GM12878 (cell line): ENCODE results near the gene PPP1R13L. TPM values are rescaled to one million over a fixed set of nuclear protein-coding genes. Genes with fewer than 3 reads are reported as not detected.

ENCODE experiments used
- ATAC-seq: fragments of 200-7000 bp; cut with Tn5 transposase; 3 replicates; pipeline ENCODE4 v1.9.1; 2020; ENCODE audit warnings: mild to moderate bottlenecking, moderate library complexity
- BruUV-seq: library from RNA; stranded (reverse); fragments of 400-500 nt; replicated peaks from 2 replicates; lab custom pipeline; 2021; lab: Mats Ljungman, UMichigan
- CTCF ChIA-PET: fragments of 300-600 bp; sonication (Branson Sonifier 250); formaldehyde crosslinking; extraction: SDS; loops from one replicate; lab custom pipeline; 2021; ENCODE audit warnings: inconsistent platforms; lab: Yijun Ruan, JAX
- POLR2A ChIA-PET: fragments of 350-600 bp; formaldehyde crosslinking; extraction: SDS; loops from one replicate; lab custom pipeline; 2021; ENCODE audit warnings: inconsistent platforms; lab: Charles Lee
- RAD21 ChIA-PET: fragments of 300-600 bp; sonication (Branson Sonifier 250); formaldehyde crosslinking; loops from one replicate; lab custom pipeline; 2023; ENCODE audit warnings: antibody characterized with exemption; ENCODE audit not compliant: unreplicated experiment; lab: Charles Lee
- SMC1A ChIA-PET: fragments of 300-600 bp; sonication (Branson Sonifier 250); formaldehyde crosslinking; loops from one replicate; lab custom pipeline; 2023; ENCODE audit not compliant: unreplicated experiment, uncharacterized antibody; lab: Charles Lee
- DNase-seq: peaks from one replicate; pipeline ENCODE4 v3.0.0-alpha.2; 2011; ENCODE audit warnings: low read depth, low spot score
- FAIRE-seq: peaks from 3 replicates; lab custom pipeline; 2011; peaks lifted over from hg19 to GRCh38; lab: Jason Lieb, UNC
- H2AFZ ChIP-seq: 2 replicates; pipeline ENCODE4 v1.6.0; 2011; ENCODE audit warnings: low read depth, low read length, control low read depth; ENCODE audit not compliant: control insufficient read depth
- H3K27ac ChIP-seq: 2 replicates; pipeline ENCODE4 v1.5.1; 2011; ENCODE audit warnings: control low read depth; ENCODE audit not compliant: control insufficient read depth, insufficient read depth
- H3K27me3 ChIP-seq, 2 experiments: replicated peaks in 1 of 2; 2 replicates each; pipeline versions ENCODE4 v1.6.0 to v1.6.1; 2011; ENCODE audit warnings: low read length in 1 of 2; ENCODE audit not compliant: control insufficient read depth in 2 of 2, insufficient read depth in 2 of 2
- H3K36me3 ChIP-seq, 2 experiments: 2 replicates each; pipeline ENCODE4 v1.5.1; 2011; ENCODE audit warnings: low read length in 1 of 2; ENCODE audit not compliant: control insufficient read depth in 2 of 2, insufficient read depth in 2 of 2
- H3K4me1 ChIP-seq: 2 replicates; pipeline ENCODE4 v1.6.1; 2011; ENCODE audit warnings: mild to moderate bottlenecking, low read length, moderate library complexity, mixed read lengths; ENCODE audit not compliant: control insufficient read depth, insufficient read depth
- H3K4me2 ChIP-seq: 2 replicates; pipeline ENCODE4 v1.6.0; 2011; ENCODE audit warnings: control low read depth; ENCODE audit not compliant: control insufficient read depth, insufficient read depth
- H3K4me3 ChIP-seq: fragments of 200-600 bp; sonication (generic); 2 replicates; pipeline ENCODE4 v1.5.1; 2016
- H3K79me2 ChIP-seq: 2 replicates; pipeline ENCODE4 v1.6.0; 2011; ENCODE audit warnings: low read length; ENCODE audit not compliant: control insufficient read depth, insufficient read depth
- H3K9ac ChIP-seq: 2 replicates; pipeline ENCODE4 v1.8.0; 2011; ENCODE audit warnings: low read length, control low read depth, mixed read lengths; ENCODE audit not compliant: control insufficient read depth, insufficient read depth
- H3K9me3 ChIP-seq: replicated peaks from 3 replicates; pipeline ENCODE4 v1.5.1; 2011; ENCODE audit warnings: mild to moderate bottlenecking, low read length; ENCODE audit not compliant: control insufficient read depth, insufficient read depth
- H4K20me1 ChIP-seq: 2 replicates; pipeline ENCODE4 v1.6.0; 2011; ENCODE audit not compliant: control insufficient read depth, insufficient read depth
- CBX5 ChIP-seq: sonication (generic); IDR thresholded peaks from 2 replicates; pipeline ENCODE4 v1.6.1; 2016; ENCODE audit warnings: low read depth, moderate library complexity, mild to moderate bottlenecking, inconsistent platforms
- IKZF1 ChIP-seq: fragments of 450-650 bp; conservative IDR thresholded peaks from 2 replicates; pipeline ENCODE4 v1.6.1; 2017; ENCODE audit warnings: antibody characterized with exemption, mild to moderate bottlenecking
- KAT2A ChIP-seq: conservative IDR thresholded peaks from 2 replicates; pipeline ENCODE4 v1.6.1; 2011; ENCODE audit warnings: low read depth, low read length; ENCODE audit not compliant: control insufficient read depth
- MAX ChIP-seq: IDR thresholded peaks from 2 replicates; pipeline ENCODE4 v1.6.1; 2012; ENCODE audit warnings: low read depth, low read length, improper control_type of control experiment
- MTA3 ChIP-seq: IDR thresholded peaks from 2 replicates; pipeline ENCODE4 v1.6.1; 2012; ENCODE audit warnings: low read length, inconsistent platforms, borderline replicate concordance
- MYB ChIP-seq: fragments of 150-350 bp; IDR thresholded peaks from 2 replicates; pipeline ENCODE4 v1.6.1; 2014; ENCODE audit warnings: mild to moderate bottlenecking, low read depth, low read length, borderline replicate concordance
- NR2C2 ChIP-seq: IDR thresholded peaks from 2 replicates; pipeline ENCODE4 v1.6.1; 2011; ENCODE audit warnings: borderline replicate concordance, low read depth; ENCODE audit not compliant: control insufficient read depth, insufficient read length
- NRF1 ChIP-seq: conservative IDR thresholded peaks from 2 replicates; pipeline ENCODE4 v1.6.1; 2011; ENCODE audit warnings: mild to moderate bottlenecking, low read depth, low read length, improper control_type of control experiment
- RCOR1 ChIP-seq: conservative IDR thresholded peaks from 2 replicates; pipeline ENCODE4 v1.6.1; 2012; ENCODE audit warnings: low read depth, low read length, improper control_type of control experiment
- RELA ChIP-seq: fragments of 450-650 bp; IDR thresholded peaks from 2 replicates; pipeline ENCODE4 v1.8.0; 2014; ENCODE audit warnings: borderline replicate concordance; ENCODE audit not compliant: partially characterized antibody
- WGBS: methylation state at CpG from one replicate; pipeline ENCODE4 v1.1.6; 2016; ENCODE audit warnings: low lambda C conversion rate; ENCODE audit not compliant: insufficient replicate concordance, insufficient coverage; ENCODE audit errors: missing lambda C conversion rate; 5-methylcytosine and 5-hydroxymethylcytosine counted together
- in situ Hi-C: fragments of 300-500 bp; cut with MboI; formaldehyde crosslinking; loops from 9 replicates; pipeline ENCODE4 v1.14.3; 2018; ENCODE audit warnings: mixed read lengths
- intact Hi-C: fragments of 100-400 bp; cut with micrococcal nuclease; formaldehyde crosslinking; loops from one replicate; pipeline ENCODE4 v1.14.2; 2022; ENCODE audit not compliant: unreplicated experiment
- polyA plus RNA-seq, 11 experiments: library from polyadenylated mRNA; depleted of rRNA in 4 of 11; unstranded in 6 of 11; stranded (reverse) in 5 of 11; fragments of >200 nt; fragmentation: Nextera tagmentation in 4 of 11; fragmentation: Illumina TruSeq in 1 of 11; extraction: Ambion mirVana in 4 of 11; extraction: Trizol in 1 of 11; gene quantifications; 1 replicate in 1 of 11; 2 replicates in 10 of 11; pipeline versions ENCODE4 v1.2.1 to v1.2.3, GENCODE V29; 2011 to 2016; ENCODE audit warnings: inconsistent platforms in 2 of 11, missing spikeins in 2 of 11, low read depth in 1 of 11
- total RNA-seq, 4 experiments: library from RNA; depleted of rRNA in 3 of 4; stranded (reverse); fragments of >200 nt in 3 of 4; fragmentation: Illumina TruSeq in 1 of 4; extraction: Trizol in 1 of 4; gene quantifications; 2 replicates each; pipeline versions ENCODE4 v1.2.1 to v1.2.3, GENCODE V29; 2013 to 2021
- TF ChIP-seq, protein P1 (sequence below): fragments of 450-650 bp; formaldehyde crosslinking; IDR thresholded peaks from 2 replicates; pipeline ENCODE4 v1.4.0; 2022; ENCODE audit warnings: mild to moderate bottlenecking, moderate library complexity

The PPP1R13L gene
- total and polyA plus RNA-seq, 10 of the 15 experiments (the other 5 are each of a cell fraction or from before 2014, with no cell fraction given), result 0.40 to 10.0 (median 2.5) TPM

DNA sequence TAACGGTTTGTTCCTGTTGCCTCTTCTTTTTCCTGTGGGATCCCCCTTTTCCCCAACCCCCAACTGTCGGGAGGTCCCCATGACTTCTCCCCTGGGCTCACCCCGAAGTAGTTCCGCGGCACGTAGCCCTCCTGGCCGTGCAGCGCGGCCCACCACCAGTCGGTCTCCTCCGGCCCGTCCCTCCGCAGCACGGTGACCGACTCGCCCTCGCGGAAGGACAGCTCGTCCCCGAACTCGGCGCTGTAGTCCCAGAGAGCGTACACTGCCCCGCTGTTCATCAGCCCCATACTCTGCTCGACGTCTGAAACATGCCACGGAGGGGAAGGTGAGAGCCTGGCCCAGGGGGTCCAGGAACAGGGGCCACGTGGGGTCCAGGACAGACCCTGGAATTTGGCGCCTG lies 22.4 kb downstream of the PPP1R13L start:
- no peak overlapping the region for H3K4me3 ChIP-seq
- DNase-seq (no peak), ATAC-seq (no peak), FAIRE-seq (no peak)
- no peaks in the 10 kb centered on the region for H3K79me2 ChIP-seq
- no peaks in the 10 kb centered on the region for H3K36me3 ChIP-seq
- H3K27me3 ChIP-seq, result peaks cover 0 to 3% of the 10 kb centered on the region in 2 experiments; a peak in 2 of 4 replicates
- SMC1A ChIA-PET, result no interaction called here
- RAD21 ChIA-PET, result no interaction called here
- no peaks in the 10 kb centered on the region for H4K20me1 ChIP-seq
- intact Hi-C loops (no loop called here), in situ Hi-C loops (no loop called here)
- POLR2A ChIA-PET, result no interaction called here
- no peak overlapping the region for H2AFZ ChIP-seq
- no peak overlapping the region for H3K9ac ChIP-seq
- no peaks in the 10 kb centered on the region for H3K9me3 ChIP-seq
- H3K4me2 ChIP-seq, result no peak overlapping the region
- H3K27ac ChIP-seq, result no peak overlapping the region
- CTCF ChIA-PET, result interaction anchor here (0.6 to 0.8 kb wide), 2 partner anchors 97 to 596 kb away, joined by 3 read pairs; no protein-coding TSS in a partner anchor
- 87% methylated on average over 29 of the region's 29 CpGs for WGBS
- TF ChIP-seq CBX5, result no peak
- TF ChIP-seq RCOR1, result no peak
- no peak for TF ChIP-seq NR2C2
- TF ChIP-seq RELA, result no peak
- no peak for TF ChIP-seq MTA3
- no peak for TF ChIP-seq MYB
- TF ChIP-seq IKZF1, result no peak
- TF ChIP-seq MAX, result no peak
- TF ChIP-seq KAT2A, result no peak
- TF ChIP-seq NRF1, result no peak
- TF ChIP-seq, protein P1, sequence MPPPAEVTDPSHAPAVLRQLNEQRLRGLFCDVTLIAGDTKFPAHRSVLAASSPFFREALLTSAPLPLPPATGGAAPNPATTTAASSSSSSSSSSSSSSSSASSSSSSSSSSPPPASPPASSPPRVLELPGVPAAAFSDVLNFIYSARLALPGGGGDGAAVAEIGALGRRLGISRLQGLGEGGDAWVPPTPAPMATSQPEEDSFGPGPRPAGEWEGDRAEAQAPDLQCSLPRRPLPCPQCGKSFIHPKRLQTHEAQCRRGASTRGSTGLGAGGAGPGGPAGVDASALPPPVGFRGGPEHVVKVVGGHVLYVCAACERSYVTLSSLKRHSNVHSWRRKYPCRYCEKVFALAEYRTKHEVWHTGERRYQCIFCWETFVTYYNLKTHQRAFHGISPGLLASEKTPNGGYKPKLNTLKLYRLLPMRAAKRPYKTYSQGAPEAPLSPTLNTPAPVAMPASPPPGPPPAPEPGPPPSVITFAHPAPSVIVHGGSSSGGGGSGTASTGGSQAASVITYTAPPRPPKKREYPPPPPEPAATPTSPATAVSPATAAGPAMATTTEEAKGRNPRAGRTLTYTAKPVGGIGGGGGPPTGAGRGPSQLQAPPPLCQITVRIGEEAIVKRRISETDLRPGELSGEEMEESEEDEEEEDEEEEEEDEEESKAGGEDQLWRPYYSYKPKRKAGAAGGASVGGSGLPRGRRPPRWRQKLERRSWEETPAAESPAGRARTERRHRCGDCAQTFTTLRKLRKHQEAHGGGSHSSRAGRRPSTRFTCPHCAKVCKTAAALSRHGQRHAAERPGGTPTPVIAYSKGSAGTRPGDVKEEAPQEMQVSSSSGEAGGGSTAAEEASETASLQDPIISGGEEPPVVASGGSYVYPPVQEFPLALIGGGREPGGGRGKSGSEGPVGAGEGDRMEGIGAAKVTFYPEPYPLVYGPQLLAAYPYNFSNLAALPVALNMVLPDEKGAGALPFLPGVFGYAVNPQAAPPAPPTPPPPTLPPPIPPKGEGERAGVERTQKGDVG (CRISPR knock-in tag), result no peak
- BruUV-seq, result no TSS peak
- H3K4me1 ChIP-seq, result peaks cover 4% of the 10 kb centered on the region
